Central memory CD8-positive, alpha-beta T cell (primary cell): Measurements from ENCODE around the gene SCAF4.

Experiments used
- ATAC-seq: fragments of 150-1000 bp; cut with Tn5 transposase; replicated peaks from 2 replicates; pipeline ENCODE4 v1.10.0; 2022; ENCODE audit warnings: mild to moderate bottlenecking, moderate FRiP score, moderate number of reproducible peaks; ENCODE audit not compliant: poor library complexity, severe bottlenecking; ENCODE audit errors: extremely low read depth
- DNase-seq, 2 donors: peaks; one replicate each; pipeline ENCODE4 v3.0.0; 2021; ENCODE audit warnings: low spot score in 2 of 2
- H3K27ac Mint-ChIP-seq: one replicate; pipeline ENCODE4 v1.8.0; 2022; ENCODE audit warnings: low read depth, mild to moderate bottlenecking, moderate library complexity, mixed read lengths
- H3K27me3 Mint-ChIP-seq: one replicate; pipeline ENCODE4 v1.8.0; 2022; ENCODE audit warnings: mixed read lengths
- H3K36me3 Mint-ChIP-seq: one replicate; pipeline ENCODE4 v1.8.0; 2022; ENCODE audit warnings: mild to moderate bottlenecking, moderate library complexity, mixed read lengths; ENCODE audit not compliant: insufficient read depth
- H3K4me1 Mint-ChIP-seq: one replicate; pipeline ENCODE4 v1.8.0; 2022; ENCODE audit warnings: mixed read lengths
- H3K4me3 Mint-ChIP-seq: one replicate; pipeline ENCODE4 v1.8.0; 2022; ENCODE audit warnings: mild to moderate bottlenecking, moderate library complexity, mixed read lengths
- H3K9me3 Mint-ChIP-seq: one replicate; pipeline ENCODE4 v1.8.0; 2022; ENCODE audit warnings: mixed read lengths

Gene SCAF4

DNA sequence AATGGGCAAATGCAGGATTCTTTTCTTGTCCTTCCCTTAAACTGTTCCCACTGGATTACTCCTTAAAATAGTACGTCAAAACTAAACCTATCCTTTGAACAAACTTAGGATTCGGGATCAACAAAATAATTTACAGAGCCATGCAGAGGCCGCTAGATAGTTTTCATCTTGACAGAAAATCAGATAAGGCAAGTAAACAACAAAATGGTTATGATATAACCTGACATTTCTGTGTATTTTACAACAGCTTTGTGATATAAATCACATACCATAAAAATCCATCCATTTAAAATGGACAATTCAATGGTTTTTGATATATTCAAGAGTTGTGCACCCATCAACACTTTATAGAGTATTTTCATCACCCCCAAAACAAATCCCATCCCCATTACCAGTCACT is 11.2 kb downstream of the SCAF4 start:
- Mint-ChIP-seq H3K4me1 (peaks cover 76% of the 10 kb centered on the region), H3K36me3 (peaks cover 6% of the 10 kb centered on the region), H3K27me3 (no peaks in the 10 kb centered on the region), H3K9me3 (no peaks in the 10 kb centered on the region), H3K27ac (peak overlapping the region; percentile 5), H3K4me3 (no peak overlapping the region)
- no peak for DNase-seq
- no peak for ATAC-seq

DNA sequence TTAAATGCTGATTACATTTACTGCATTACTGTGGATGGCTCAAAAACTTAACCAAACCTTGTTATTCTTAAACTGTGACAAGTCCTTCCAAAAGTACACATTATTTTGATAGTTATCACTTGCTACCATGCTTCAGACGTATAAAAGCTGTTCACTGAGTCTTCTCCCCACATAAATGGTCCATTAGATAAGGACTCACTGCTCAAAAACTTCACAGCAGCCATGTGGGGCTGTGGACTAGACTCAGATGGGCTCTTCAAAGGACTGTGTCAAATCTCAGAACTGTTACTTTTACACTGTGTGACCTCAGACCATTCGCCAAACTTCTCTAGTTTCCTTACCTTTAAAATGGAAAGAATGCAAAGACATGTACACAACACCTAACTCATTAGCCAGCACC is 11.6 kb downstream of the SCAF4 start:
- H3K27me3 Mint-ChIP-seq, result no peaks in the 10 kb centered on the region
- H3K4me3 Mint-ChIP-seq, result no peak overlapping the region
- H3K4me1 Mint-ChIP-seq, result peaks cover 78% of the 10 kb centered on the region
- H3K9me3 Mint-ChIP-seq, result no peaks in the 10 kb centered on the region
- ATAC-seq, result no peak
- peaks cover 5% of the 10 kb centered on the region for H3K36me3 Mint-ChIP-seq
- peak overlapping the region; percentile 39 for H3K27ac Mint-ChIP-seq
- no peak for DNase-seq

DNA sequence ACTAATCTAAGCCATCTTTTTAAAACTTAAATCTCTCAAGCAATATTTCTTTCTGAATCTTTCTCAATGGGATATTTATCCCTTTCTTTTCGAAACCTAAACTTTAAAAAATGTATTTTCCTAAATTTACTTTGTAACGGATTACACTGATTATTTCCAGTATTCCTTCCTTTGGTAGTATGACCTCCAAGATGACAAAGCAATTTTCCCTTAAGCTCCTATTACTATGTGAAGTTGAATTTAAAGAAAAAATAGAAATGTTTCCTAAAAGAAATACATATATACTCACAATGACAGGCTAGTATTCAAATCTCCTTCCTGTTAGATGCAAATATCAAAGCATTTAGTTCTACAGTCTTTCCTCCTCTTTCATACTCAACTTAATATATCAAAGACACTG is 15.8 kb downstream of the SCAF4 start:
- H3K27me3 Mint-ChIP-seq, result no peaks in the 10 kb centered on the region
- DNase-seq, result no peak
- no peak overlapping the region for H3K27ac Mint-ChIP-seq
- no peak for ATAC-seq
- H3K4me1 Mint-ChIP-seq, result peaks cover 75% of the 10 kb centered on the region
- H3K36me3 Mint-ChIP-seq, result peaks cover 1% of the 10 kb centered on the region
- no peak overlapping the region for H3K4me3 Mint-ChIP-seq
- H3K9me3 Mint-ChIP-seq, result no peaks in the 10 kb centered on the region

DNA sequence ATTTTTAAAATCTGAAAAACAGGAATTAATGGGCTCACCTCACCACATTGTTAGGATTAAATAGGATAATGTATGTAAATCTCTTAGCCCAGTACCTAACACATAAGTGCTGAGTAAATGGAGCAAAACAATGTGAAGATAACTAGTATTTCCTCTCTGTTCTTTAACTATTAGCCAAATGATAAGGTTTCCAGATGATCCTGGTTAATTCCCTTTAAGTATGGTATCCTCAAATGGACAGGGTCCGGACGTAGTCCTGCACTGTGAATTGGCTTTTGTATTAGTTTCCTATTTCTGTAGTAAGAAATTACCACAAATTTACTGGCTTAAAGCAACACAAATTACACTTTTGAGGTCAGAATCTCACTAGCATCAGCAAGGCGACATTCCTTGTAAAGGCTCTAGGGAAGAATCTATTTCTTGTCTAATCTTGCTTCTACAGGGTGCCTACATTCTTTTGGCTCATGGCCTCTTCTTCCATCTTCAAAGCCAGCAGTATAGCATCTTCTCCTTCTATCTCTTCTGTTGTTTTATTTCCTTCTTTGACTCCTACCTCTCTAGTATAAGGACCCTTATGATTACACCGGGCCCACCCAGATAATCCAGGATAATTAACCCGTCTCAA is 17.1 kb downstream of the SCAF4 start:
- no peaks in the 10 kb centered on the region for H3K27me3 Mint-ChIP-seq
- H3K36me3 Mint-ChIP-seq, result peaks cover 1% of the 10 kb centered on the region
- H3K9me3 Mint-ChIP-seq, result no peaks in the 10 kb centered on the region
- DNase-seq (no peak), ATAC-seq (no peak)
- H3K4me1 Mint-ChIP-seq, result peaks cover 75% of the 10 kb centered on the region
- peak overlapping the region; percentile 72 for H3K27ac Mint-ChIP-seq
- H3K4me3 Mint-ChIP-seq, result peak overlapping the region; percentile 44

DNA sequence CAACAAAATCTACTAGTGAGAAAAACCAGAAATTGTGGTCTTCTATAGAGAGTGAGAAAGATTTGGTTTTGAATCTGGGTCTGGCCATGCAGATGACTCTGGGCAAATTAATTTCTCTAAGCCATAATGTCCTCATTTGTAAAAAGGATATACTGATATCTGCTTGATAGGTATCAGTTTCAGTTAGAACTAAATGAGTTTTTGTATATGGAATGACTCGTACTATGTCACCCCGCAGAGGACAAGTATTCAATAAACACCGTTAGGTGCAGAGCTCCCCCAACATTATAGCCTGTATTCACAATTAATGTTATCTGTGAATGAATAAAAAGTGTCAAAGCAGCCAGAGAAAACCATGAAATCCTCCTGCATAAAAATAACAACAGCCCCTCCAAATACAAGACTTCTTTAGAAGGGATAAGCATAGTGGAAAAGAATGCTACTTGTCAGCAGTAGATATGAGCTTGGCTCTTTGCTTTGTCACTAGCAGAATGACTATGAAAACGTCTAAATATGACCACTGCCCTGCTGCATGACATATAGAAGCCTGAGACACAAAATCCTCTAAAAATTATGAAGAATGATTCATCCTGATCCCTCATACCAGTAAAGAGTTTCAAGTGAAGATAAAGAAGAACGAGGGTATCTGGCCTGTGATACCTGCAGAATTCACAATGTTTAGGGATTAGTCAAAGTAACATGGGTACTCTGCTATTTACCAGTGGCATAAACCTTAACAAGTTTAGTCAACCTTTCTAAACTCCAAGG is 17.8 kb downstream of the SCAF4 start:
- no peak for DNase-seq
- Mint-ChIP-seq H3K36me3 (peaks cover 1% of the 10 kb centered on the region), H3K4me3 (peak overlapping the region; percentile 44), H3K27me3 (no peaks in the 10 kb centered on the region), H3K9me3 (no peaks in the 10 kb centered on the region), H3K4me1 (peaks cover 79% of the 10 kb centered on the region), H3K27ac (peak overlapping the region; percentile 72)
- ATAC-seq, result no peak

DNA sequence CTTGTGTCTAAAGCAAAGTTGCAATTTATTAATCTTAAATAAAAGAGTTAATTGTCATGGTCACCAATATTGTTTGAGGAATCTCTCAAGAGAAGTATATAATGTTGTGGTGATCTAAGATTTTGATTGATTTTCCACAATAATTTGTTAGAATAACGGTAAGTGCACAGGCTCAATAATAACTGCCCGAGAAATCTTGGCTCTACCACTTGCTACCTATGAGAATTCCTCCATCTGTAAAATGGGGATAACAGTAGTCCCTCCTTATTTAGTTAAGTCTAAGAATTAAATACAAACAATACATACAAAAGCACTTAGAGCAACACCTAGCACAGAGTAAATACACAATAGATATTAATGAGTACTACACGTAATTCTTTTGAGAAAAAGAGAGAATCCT is 18.8 kb downstream of the SCAF4 start:
- Mint-ChIP-seq H3K9me3 (no peaks in the 10 kb centered on the region), H3K4me3 (no peak overlapping the region), H3K27me3 (no peaks in the 10 kb centered on the region), H3K4me1 (peaks cover 80% of the 10 kb centered on the region), H3K27ac (peak overlapping the region; percentile 22), H3K36me3 (peaks cover 1% of the 10 kb centered on the region)
- no peak for ATAC-seq
- no peak for DNase-seq

DNA sequence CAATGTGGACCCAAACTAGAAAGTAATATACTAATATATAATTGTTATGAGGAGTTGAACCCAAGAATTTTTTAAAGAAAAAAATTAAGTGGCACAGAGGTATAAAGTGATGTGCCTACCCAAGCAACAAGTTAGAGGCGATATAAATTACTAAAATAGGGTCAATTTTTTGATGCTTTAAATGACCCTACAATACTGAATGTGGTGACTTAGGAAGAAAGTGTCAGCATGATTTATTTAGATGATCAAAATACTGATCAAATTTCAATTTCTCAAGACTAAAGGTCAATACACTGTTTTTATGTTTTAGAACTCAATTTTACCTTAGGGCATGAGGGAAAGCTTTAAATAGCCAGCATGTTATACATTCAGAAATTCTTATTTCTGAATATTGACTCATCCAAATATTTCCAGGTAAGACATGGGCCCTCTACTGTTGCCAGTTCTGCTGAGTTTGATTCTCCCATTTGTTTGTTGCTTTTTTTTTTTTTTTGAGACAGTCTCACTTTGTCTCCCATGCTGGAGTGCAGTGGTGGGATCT is 20.1 kb downstream of the SCAF4 start:
- no peaks in the 10 kb centered on the region for H3K27me3 Mint-ChIP-seq
- no peak overlapping the region for H3K4me3 Mint-ChIP-seq
- no peak for DNase-seq
- H3K4me1 Mint-ChIP-seq, result peaks cover 83% of the 10 kb centered on the region
- no peaks in the 10 kb centered on the region for H3K9me3 Mint-ChIP-seq
- ATAC-seq, result no peak
- no peak overlapping the region for H3K27ac Mint-ChIP-seq
- H3K36me3 Mint-ChIP-seq, result peaks cover 1% of the 10 kb centered on the region

DNA sequence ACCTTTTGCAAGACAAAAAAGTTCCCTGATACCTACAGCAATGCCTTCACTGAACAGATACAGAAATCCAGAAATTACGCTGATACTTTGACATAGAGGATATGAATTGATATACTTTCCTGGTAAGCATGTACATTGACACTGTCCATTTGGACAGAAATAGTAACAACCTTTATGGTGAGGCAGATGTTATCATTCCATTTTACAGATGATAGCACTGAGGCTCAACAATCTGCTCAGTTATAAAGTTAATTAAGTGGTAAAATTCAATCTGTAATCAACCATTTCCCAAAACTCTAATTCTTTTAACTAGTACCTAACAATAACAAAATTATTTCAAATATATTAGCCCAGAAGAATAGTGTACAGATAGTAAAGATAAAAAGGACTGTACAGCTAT is 20.6 kb downstream of the SCAF4 start:
- H3K4me1 Mint-ChIP-seq, result peaks cover 83% of the 10 kb centered on the region
- ATAC-seq, result no peak
- DNase-seq, result no peak
- peaks cover 1% of the 10 kb centered on the region for H3K36me3 Mint-ChIP-seq
- peak overlapping the region; percentile 44 for H3K27ac Mint-ChIP-seq
- H3K27me3 Mint-ChIP-seq, result no peaks in the 10 kb centered on the region
- no peaks in the 10 kb centered on the region for H3K9me3 Mint-ChIP-seq
- no peak overlapping the region for H3K4me3 Mint-ChIP-seq

DNA sequence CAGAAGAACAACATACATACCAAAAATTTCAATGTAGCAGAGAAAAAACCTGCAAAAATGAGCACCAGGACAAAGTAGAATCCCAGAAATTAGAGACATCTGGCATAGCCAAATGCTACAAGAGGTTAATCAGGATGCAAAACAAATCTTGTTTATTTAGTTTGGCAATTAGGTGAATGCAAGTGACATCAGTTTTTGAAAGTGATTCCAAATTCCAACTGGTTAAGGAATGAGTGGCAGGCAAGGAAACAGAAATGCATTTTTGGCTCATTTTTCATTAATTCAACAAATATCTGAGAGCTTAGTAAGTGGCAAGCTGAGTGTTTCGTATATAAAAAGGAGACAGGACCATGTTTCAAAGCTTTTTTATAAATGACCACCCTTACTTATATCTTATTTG is 21.3 kb downstream of the SCAF4 start:
- no peak overlapping the region for H3K27ac Mint-ChIP-seq
- H3K4me3 Mint-ChIP-seq, result no peak overlapping the region
- no peak for ATAC-seq

DNA sequence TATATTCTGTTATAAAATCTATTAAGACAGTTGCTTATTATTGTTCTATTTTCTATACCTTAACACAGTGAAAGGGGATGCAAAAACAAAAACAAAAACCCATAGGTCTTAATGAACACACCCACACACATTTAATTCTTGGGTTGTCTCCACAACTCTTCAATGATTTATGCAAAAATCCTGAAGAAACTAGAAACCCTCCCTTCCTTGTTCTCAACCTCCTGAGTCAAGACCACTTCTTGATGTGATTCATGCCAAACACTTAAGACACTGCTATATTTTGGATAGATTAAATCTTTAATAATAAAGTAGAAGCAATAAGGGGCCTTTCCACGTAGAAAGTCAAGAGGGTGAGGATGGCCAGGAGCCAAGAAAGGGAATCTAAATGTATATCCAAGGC is 23.4 kb downstream of the SCAF4 start:
- H3K36me3 Mint-ChIP-seq, result peaks cover 3% of the 10 kb centered on the region
- H3K4me1 Mint-ChIP-seq, result peaks cover 64% of the 10 kb centered on the region
- no peaks in the 10 kb centered on the region for H3K27me3 Mint-ChIP-seq
- no peaks in the 10 kb centered on the region for H3K9me3 Mint-ChIP-seq
- no peak overlapping the region for H3K27ac Mint-ChIP-seq
- DNase-seq (no peak), ATAC-seq (no peak)
- H3K4me3 Mint-ChIP-seq, result no peak overlapping the region

More for the DNA sequence above, 21.3 kb downstream of the SCAF4 start:
- Mint-ChIP-seq H3K36me3 (peaks cover 1% of the 10 kb centered on the region), H3K4me1 (peaks cover 82% of the 10 kb centered on the region), H3K27me3 (no peaks in the 10 kb centered on the region), H3K9me3 (no peaks in the 10 kb centered on the region)
- DNase-seq, result no peak

DNA sequence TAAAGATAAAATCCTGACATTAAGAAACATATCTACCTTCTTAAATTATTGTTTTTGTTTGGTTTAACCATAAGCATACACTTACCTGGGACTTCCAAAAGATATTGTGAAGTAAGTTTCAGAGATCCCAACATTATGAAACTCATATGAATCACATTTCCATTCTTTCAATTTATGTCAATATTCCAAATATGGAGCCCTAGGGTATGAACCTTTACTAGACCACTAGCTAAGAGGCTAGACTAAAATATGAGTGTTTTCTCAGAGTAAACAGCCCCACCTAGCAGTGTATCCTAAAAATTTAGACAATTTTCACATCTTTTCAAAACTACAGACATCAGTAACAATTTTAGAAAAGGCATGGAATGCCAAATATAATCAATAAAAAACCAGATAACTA is 24.4 kb downstream of the SCAF4 start:
- DNase-seq, result no peak
- H3K4me1 Mint-ChIP-seq, result peaks cover 54% of the 10 kb centered on the region
- H3K27me3 Mint-ChIP-seq, result no peaks in the 10 kb centered on the region
- H3K4me3 Mint-ChIP-seq, result no peak overlapping the region
- peaks cover 5% of the 10 kb centered on the region for H3K36me3 Mint-ChIP-seq
- no peak for ATAC-seq
- no peak overlapping the region for H3K27ac Mint-ChIP-seq
- no peaks in the 10 kb centered on the region for H3K9me3 Mint-ChIP-seq

DNA sequence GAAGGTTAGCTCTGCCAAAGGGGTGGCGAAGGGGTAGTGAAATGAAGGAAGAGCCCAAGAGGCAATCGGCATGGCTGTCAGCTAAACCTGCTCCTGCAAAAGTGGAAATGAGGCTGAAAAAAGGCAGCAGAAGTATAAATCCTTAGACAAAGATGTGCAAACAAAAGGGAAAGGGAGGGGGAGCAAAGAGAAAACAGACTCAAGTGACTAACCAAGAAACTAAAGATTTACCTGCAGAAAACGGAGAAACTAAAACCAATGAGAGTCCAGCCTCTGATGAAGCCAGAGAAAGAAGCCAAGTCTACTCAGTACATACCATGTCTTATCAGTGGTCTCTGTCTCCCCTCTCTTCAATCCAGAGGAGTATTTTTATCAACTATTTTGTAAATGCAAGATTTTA is 25.4 kb downstream of the SCAF4 start:
- Mint-ChIP-seq H3K4me1 (peaks cover 54% of the 10 kb centered on the region), H3K9me3 (no peaks in the 10 kb centered on the region), H3K27me3 (no peaks in the 10 kb centered on the region), H3K4me3 (peak overlapping the region; percentile 30), H3K27ac (no peak overlapping the region), H3K36me3 (peaks cover 12% of the 10 kb centered on the region)
- ATAC-seq (no peak), DNase-seq (no peak)

DNA sequence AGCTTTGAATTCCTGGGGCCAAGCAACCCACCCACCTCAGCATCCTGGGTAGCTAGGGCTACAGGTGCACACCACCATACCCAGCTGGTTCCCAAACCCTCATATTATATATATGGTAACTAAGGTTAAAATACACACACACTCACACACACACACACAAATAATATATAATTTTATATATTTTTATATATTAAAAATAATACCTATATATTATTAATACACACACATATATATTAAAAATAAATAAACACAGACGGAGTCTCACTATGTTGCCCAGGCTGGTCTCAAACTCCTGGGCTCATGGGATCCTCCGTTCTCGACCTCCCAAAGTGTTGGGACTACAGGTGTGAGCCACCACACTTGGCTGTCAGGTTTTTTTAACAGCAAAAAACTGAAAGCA is 31.9 kb downstream of the SCAF4 start:
- Mint-ChIP-seq H3K9me3 (no peaks in the 10 kb centered on the region), H3K27me3 (no peaks in the 10 kb centered on the region), H3K27ac (no peak overlapping the region), H3K4me3 (no peak overlapping the region), H3K4me1 (no peaks in the 10 kb centered on the region), H3K36me3 (peaks cover 52% of the 10 kb centered on the region)
- no peak for ATAC-seq
- DNase-seq, result no peak
